SK-N-SH (cell line): Measurements from ENCODE around the gene TNN.

Source experiments
- POLR2AphosphoS5 ChIP-seq: IDR thresholded peaks from 2 replicates; pipeline ENCODE4 v1.6.1; 2012; ENCODE audit warnings: low read depth, low read length
- RAD21 ChIP-seq: IDR thresholded peaks from 2 replicates; pipeline ENCODE4 v1.6.1; 2012; ENCODE audit warnings: mild to moderate bottlenecking, low read length
- RCOR1 ChIP-seq: fragments of 150-350 bp; IDR thresholded peaks from 2 replicates; pipeline ENCODE4 v1.6.1; 2017; ENCODE audit warnings: antibody characterized with exemption, low read length
- RXRA ChIP-seq: IDR thresholded peaks from 2 replicates; pipeline ENCODE4 v1.4.0; 2012; ENCODE audit warnings: low read depth, mild to moderate bottlenecking, borderline replicate concordance
- TF ChIP-seq, protein P1 (sequence below): fragments of 200-600 bp; sonication (generic); IDR thresholded peaks from 2 replicates; pipeline ENCODE4 v1.6.1; 2017; ENCODE audit warnings: antibody characterized with exemption, mild to moderate bottlenecking, moderate library complexity
- TF ChIP-seq, protein P2 (sequence below): IDR thresholded peaks from 2 replicates; pipeline ENCODE4 v1.4.0; 2012; ENCODE audit warnings: low read depth, borderline replicate concordance

DNA sequence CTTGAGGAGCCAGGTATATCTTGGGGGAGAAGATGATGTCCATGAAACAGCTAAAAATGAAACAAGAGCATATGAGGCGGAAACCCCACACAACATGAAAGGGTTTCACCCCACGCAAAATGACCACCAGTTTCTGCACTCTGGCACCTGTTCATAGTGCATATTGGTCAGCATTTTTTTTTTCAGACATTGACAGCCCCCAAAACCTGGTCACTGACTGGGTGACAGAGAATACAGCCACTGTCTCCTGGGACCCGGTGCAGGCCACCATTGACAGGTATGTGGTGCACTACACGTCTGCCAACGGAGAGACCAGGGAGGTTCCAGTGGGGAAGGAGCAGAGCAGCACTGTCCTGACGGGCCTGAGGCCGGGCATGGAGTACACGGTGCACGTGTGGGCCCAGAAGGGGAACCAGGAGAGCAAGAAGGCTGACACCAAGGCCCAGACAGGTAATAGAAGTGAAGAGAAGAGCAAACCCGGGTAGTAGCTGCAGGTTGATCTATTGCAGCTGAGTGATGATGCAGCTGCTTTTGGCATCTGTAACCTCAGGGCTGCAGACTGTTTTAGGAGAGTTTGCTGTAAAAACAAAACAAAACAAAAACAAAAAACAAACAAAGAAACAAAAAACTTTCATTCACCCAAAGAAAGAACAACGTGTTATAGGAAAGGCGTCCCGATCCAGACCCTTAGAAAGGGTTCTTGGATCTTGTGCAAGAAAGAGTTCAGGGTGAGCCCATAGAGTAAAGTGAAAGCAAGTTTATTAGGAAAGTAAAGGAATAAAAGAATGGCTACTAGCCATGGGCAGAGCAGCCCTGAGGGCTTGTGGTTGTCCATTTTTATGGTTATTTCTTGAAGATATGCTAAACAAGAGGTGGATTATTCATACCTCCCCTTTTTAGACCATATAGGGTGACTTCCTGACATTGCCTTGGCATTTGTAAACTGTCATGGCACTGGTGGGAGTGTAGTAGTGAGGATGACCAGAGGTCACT is 51.0 kb downstream of the TNN start:
- TF ChIP-seq RAD21: no peak
- no peak for TF ChIP-seq RXRA
- TF ChIP-seq, protein P1, sequence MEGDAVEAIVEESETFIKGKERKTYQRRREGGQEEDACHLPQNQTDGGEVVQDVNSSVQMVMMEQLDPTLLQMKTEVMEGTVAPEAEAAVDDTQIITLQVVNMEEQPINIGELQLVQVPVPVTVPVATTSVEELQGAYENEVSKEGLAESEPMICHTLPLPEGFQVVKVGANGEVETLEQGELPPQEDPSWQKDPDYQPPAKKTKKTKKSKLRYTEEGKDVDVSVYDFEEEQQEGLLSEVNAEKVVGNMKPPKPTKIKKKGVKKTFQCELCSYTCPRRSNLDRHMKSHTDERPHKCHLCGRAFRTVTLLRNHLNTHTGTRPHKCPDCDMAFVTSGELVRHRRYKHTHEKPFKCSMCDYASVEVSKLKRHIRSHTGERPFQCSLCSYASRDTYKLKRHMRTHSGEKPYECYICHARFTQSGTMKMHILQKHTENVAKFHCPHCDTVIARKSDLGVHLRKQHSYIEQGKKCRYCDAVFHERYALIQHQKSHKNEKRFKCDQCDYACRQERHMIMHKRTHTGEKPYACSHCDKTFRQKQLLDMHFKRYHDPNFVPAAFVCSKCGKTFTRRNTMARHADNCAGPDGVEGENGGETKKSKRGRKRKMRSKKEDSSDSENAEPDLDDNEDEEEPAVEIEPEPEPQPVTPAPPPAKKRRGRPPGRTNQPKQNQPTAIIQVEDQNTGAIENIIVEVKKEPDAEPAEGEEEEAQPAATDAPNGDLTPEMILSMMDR: no peak
- TF ChIP-seq POLR2AphosphoS5: no peak
- TF ChIP-seq RCOR1: no peak
- TF ChIP-seq, protein P2, sequence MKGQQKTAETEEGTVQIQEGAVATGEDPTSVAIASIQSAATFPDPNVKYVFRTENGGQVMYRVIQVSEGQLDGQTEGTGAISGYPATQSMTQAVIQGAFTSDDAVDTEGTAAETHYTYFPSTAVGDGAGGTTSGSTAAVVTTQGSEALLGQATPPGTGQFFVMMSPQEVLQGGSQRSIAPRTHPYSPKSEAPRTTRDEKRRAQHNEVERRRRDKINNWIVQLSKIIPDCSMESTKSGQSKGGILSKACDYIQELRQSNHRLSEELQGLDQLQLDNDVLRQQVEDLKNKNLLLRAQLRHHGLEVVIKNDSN: no peak
